NCI-H1694 treated with DMSO at 0.1 percent for 48 hours (cell line): ENCODE data around the gene APBA1.

Source experiments
- DNase-seq: peaks from one replicate; lab custom pipeline; 2025; lab: John Stamatoyannopoulos, UW

The APBA1 gene

DNA sequence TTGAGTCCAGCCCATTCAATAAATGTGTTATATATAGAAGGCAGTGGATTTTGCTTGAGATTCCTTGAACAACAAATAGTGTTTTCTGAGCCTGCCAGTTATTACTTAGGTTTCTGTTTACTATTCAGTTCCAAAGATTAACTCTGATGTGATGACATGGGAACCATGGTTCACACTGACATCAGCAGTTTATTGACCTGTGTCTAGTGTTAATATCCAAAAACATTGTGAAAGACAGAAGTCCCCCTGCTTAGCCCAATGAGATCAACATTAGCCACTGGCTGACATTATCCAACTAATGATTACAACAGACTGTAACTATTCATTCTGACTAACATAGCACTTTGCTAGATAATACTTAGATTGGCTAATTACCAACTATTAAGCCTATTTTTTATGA, 14.9 kb downstream of the APBA1 start:
- no peak for DNase-seq

DNA sequence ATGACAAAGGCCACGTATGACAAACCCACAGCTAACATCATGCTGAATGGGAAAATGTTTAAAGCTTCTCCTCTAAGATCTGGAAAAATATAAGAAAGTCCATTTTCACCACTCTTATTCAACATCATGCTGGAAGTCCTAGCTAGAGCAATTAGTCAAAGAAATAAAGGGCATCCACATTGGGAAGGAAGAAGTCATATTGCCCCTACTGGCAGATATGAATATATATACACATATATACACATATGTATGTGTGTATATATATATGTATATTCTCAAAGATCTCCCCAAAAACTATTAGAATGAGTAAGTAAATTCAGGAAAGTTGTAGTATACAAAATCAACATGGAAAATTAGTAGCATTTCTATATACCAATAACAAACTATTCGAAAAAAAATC, 17.1 kb downstream of the APBA1 start:
- DNase-seq, result no peak

DNA sequence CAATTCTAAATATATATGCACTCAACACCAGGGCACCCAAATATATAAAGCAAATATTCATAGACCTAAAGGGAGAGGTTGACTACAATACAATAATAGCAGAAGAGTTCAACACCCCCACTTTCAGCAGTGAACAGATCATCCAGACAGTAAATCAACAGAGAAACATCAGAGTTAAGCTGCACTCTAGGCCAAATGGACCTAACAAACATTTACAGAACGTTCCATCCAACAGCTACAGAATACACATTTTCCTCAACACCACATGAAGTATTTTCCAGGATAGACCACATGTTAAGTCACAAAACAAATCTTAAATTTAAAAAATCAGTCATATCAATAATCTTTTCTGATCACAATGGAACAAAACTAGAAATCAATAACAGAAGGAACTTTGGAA, 18.9 kb downstream of the APBA1 start:
- no peak for DNase-seq

DNA sequence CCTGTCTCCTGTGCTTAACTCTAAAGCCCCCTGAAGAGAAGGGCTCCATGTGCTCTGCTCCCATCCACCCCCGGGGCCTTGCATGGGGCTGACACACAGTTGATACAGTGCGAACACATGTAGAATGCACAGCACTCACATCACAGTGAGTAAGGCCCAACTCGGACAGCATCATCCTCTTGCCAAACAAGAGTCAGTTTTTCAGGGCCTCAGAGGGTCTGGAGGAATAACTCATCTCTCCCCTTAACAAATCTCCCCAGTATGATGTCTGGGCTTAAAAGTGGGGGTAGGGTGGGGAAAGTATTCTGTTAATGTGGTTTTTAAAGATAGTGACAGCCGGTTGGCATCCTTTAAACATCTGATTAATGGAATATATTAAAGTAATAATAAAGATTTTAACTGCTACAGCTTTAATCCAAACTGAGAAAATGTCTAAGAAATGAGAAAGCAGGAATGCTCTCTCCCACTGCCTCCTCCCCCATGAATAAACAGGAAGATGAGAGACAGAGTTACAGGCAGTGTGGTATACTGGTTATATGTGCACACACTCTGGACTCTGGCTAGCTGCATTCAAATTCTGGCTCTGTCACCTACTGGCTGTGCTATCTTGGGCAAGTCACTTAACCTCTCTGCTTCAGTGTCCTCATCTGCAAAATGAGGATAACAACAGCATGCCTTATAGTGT, 22.5 kb downstream of the APBA1 start:
- no peak for DNase-seq

DNA sequence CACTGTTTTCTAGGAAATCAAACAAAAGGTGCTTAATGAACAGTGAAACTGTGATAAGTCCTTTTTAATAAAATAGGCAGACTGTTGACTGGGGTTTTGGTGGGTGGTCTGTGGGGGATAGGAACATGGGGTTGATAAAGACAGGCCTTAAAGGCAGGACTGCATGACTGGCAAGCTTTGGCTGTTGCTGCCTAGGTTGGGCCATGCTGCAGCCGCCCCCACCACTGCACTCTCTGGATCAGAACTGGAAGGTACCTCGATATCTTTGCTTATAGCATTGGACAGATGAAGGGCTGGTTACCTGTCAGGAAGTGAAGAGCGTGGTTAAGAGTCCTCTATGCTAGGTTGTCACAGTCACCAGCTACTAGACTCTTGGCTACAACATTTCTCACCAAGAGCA, 24.4 kb downstream of the APBA1 start:
- no peak for DNase-seq

DNA sequence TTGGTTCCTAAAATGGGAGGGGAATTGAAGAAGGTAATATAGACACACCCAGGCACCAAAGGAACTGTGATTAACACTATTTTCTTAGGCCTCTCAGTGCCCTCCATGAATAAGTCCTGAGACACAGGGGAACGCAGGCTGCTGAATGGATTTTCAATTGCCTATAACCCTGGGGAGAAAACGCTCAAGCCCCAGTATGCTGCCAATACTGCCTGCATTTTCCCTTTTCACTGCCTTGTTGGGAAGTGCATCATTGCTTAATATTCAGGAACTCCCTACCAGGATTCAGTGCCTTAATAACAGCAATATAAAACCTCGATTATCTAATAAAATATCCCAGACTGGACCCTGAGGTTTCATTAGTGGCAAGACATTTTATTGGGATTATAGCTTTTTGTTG, 25.4 kb downstream of the APBA1 start:
- no peak for DNase-seq

DNA sequence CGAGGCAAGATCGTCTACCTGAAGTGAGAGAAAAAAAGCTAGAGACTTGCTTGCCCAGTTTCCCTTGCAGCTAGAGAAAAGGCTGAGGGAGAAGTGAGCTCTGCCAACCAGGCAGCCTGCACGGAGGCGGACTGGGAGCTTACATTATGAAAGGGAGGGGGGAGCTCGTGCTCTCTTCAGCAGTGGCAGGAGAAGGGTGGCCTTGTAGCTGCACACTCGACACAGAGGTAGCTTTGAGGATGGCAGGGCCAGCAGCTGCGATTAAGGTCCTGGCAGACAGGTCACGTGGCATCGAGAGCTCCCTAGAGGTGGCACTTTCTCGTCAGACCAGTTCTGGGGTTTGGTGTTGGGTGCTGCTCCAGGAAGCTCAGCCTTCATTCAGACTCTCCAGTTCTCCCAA, 26.7 kb downstream of the APBA1 start:
- DNase-seq, result no peak

DNA sequence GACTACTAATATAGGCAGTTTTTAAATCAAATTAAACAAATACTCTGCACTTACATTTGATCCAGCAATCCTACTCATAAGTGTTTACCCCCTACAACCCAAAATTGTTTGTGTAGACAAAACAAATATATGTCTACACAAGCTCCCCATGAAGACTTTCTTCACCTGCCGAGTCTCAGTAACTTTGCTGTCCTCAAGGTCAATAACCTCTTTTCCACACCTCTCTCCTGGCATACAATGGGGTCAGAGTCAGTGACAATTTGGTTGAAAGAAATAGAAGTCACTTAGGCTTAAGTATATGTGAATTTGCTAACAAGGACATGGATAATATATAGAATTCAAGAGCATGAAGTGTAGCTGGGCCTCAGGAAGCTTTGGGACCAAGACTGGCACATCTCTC, 29.1 kb downstream of the APBA1 start:
- DNase-seq, result no peak

DNA sequence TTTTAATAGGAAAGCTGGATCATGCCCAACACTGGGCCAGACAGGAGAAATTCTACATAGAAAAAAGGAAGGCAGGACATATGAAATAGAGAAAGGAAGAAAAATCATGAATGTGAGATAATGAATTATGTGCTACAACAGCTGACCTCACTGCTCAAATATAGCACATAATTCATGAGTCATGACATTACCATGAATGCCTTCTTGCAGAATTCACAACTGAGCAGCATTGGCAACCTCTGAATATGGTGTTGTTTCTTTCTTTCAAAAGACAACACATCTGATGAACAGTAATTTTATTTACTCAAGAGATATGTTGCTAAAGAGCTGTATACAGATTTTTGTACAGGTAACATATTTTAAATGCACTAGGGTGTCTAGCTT, 34.4 kb downstream of the APBA1 start:
- no peak for DNase-seq

DNA sequence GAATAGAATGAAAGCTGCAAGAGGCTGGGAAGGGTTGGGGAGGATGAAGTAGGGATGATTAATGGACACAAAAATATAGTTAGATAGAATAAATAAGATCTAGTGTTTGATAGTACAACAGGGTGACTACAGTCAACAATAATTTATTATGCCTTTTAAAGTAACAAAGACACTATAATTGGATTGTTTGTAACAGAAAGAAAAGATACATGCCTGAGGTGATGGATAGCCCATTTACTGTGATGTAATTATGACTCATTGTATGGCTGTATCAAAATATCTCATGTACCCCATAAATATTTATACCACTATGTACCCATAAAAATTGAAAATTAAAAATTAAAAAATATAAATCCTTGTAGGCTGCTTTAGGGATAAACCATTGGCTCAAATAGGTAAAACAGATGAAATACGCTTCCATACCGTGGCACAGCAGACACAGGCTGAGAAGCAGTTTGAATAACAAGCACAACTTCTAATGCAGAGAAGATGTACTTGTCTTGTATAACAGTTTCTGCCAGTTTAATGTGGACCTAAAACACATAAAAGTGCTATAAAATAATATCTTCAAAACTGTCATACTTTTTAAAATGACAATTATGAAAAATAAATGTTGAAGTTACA, 34.9 kb downstream of the APBA1 start:
- no peak for DNase-seq

DNA sequence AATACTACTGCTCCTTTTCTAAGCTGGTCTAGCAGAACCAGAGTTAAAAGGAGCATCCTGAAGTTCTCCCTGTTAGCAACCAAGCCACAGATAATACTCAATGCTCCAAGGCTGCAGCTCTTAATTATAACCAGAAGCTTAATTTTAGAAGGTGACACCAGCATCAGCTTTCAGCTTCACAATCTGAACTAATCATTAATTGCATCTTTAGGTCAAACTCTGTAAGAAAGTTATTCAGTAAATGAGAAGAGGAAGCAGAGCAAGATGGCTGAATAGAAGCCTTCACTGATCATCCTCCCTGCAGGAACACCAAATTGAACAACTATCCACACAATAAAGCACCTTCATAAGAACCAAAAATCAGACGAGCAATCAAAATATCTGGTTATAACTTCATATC, 38.5 kb downstream of the APBA1 start:
- DNase-seq, result no peak

DNA sequence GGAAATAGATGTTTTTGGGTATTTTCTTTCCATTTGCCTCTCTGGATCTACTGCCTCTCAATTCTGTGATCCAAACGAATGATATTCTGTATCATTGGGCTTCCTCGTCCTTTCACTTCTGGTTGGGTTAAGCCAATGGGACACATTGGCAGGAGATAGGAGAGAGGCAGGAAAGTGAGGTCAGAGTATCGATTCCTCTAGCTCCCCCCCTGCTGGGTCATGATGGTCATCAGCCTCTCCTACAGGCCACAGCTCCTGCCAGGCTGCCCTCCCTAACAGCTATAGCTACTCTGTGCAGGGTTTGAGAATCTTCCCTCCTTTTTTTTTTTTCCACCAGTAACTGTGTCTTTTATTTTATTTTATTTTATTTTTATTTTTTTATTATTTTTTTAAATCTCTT, 39.4 kb downstream of the APBA1 start:
- DNase-seq, result no peak

DNA sequence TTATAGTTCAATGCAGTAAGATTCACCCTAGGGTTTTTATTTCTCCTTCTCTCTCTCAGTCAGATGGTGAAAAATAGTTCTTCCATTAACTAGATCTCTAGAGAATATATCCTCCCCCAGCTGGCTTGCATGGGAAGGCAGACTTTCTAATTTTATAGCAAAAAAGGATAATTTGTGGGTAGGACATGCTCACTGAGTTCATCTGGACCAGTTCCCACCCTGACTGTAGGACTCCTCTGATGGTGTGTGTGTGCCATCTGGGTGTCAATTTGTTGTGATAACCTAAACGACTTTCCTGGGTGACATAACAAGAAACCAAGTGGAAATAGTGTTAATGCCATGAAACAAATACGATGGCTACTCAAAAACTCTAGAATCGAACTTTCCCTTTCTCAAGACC, 44.9 kb downstream of the APBA1 start:
- peak; percentile 80 for DNase-seq

DNA sequence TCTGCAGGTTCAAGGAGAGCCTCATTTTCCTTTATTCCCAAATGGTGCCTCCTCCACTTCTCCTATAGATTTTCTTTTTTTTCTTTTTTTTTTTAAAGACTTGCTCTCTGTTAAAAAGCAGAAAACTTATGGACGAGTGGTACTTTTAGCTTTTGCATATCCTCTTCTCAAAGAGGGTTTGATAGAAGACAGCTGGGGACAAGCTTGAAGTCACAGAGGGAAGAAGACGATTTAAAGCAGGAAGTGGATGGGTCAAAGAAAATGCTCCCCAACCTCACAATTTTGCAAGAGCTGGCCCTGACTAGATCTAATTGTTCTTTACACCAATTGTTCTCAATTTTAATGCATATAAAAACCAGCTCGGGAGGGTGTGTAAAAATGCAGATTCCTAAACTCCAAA, 48.9 kb downstream of the APBA1 start:
- DNase-seq, result no peak

DNA sequence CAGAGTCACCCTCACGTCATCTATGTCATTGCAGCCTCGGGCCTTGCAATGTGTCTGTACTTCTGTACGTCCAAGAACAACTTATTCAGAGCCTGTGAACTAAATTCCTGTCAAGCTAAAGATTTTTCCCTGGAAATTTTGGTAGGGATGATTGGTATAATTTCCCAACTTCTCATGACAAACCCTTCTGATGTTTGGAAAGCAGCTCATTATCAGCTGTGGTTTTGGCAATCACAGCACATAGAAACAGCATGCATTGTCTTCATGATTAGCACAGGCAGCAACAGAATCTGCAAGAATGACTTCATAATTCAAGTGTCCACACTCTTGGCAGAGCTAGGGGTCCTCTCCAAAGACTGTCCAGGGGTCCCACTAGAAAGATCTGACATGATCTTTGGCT, 49.5 kb downstream of the APBA1 start:
- no peak for DNase-seq

DNA sequence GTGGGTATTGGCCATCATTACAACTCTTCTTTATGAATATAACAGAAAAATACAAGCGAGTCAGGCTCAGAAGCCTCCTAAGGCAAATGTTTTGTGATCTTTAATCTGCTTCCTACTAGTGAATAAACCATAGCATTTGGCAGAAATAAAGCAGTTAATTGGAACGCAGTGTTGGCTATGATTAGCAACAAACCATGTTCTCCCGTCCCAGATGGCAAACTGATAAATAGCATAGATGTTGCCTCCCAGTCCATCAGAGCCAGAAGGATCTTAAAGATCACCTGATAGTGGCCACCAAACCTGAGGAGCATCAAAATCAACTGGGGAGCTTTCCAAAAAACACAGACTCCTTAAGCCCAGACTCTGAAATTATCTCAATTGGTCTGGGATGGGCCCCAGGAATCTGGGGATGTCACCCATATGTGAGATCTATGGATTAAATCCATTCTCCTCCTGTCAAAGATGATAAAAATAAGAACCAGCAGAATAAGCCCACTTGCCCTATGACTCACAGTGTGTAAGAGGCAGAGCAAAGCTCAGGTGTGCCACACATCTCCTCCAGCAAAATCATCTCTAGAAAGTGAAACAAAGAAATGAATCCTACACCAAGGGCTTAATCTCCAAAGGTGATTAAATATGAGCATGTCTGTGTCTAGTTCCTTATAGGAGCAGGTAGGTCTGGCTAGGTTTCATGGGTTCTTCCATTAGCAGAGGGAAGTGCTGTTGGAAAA, 50.3 kb downstream of the APBA1 start:
- no peak for DNase-seq

DNA sequence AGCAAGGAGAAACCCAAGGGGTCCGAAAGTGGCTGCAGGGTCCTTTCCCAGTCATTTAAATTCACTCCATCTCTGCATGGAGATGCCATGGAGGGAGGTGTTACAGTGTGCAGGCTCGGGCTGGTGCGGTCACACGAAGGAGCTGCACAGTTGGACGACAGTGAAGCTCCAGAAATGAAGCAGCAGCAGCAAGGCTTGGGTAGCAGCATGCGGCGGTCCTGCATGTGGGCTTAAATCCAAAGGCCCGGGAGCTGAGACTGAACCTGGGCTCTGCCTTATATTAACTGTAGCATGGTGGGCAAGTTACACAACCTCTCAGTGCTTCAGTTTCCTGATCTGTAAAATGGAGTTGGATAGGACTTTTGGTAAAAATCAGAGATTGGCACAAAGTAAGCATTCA, 51.4 kb downstream of the APBA1 start:
- no peak for DNase-seq

DNA sequence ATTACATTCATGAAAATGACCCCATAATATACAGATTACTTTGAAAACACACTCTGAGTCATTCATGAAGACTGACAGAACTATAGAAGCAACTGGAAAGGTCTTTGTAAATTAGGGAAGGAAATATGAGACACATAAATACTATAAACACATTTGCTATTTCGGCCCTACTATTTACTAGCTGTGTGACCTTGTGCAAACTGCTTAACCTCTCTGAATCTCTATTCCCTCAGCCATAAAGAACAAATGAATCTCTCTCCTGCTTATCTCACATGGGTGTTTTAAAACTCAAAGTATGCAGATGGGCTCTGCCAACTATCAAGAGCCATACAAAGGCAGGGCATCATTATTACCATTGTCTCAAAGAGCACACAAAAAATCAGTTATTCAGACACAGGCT, 52.9 kb downstream of the APBA1 start:
- DNase-seq, result no peak

DNA sequence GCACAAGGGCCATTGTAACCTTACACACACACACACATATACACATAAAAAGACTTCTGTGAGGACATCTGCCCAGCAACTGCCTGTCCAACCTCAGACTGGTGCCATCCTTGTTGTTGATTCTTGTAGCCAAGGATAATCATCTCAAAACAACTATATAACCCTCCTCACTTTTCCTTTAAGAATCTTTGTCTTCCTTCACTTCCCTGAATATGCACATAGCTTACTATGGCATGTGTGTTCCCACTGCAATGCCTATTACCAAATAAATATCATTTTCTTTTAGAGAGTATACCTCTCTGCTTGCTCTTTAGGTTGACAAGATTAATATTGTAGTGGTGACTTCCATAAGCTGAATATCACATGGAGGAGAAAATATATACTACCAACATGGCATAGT, 55.2 kb downstream of the APBA1 start:
- DNase-seq, result no peak

DNA sequence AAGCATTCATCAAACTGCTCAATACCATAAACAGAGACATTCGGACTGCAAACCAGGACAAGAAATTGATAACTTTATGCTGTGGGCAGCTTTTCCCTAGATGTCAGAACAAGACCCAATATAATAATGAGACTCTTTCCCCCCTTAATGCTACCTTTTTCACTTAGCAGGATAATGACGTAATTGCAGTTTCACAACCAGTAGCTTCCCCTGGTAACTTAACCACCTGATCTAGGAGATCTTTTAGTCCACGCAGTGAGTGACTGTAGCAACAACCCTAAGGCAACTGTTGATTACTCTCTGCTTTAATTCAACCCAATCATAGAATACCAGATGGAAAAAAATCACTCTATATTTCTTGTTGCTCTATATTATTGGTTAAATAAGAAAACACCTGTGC, 56.3 kb downstream of the APBA1 start:
- DNase-seq, result no peak

DNA sequence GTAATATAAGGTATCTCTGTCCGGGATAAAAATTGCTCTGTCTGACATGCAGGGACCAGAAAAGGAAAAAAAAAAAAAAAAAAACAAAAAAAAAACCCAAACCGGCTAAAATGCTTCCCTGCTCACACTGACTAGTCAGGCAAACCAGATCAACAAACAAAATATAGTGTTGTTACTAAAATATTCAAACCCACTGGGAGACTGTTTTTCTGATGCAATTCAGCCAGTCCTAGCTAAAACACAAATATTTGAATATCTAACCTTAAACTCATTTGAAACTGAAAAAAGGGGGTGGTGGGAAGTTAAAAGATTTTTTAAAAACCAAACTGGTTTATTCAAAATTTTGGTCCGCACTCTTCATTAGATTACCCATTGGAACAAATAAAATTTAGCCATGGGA, 61.0 kb downstream of the APBA1 start:
- no peak for DNase-seq

DNA sequence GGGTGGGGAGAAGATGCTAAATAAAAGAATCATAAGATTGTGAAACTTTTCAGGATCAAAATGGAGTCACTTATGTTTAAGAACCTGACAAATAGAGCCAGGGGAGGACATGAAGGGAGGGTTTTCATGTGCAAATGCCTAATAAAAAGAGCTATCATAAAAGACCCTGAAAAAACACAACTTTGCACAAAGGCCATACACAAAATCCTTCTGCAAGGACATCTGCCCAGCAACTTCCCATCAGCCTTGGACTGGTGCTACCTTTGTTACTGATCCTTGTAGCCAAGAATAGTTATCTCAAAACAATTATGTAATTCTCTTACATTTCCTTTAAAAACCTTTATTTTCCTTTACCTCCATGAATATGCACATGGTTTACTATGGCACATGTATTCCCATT, 63.0 kb downstream of the APBA1 start:
- no peak for DNase-seq

DNA sequence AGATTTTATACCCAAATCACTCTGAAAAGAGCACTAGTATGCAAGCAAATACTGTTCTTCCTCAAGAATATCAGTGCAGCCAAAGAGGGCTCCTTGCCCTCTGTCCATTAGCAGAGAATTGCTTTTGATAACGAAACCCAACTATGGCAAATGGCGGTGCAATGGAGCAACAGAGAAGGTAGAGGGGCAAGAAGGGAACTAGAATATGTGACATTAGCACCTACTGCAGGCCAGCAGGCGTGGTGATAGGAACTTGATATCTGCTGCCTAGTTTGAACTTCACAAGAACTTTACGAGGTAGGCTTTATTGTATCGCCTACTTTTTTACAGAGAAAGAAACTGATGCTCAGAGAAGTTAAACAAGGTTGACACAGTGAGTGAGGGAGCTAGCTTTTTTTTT, 66.1 kb downstream of the APBA1 start:
- DNase-seq, result no peak

DNA sequence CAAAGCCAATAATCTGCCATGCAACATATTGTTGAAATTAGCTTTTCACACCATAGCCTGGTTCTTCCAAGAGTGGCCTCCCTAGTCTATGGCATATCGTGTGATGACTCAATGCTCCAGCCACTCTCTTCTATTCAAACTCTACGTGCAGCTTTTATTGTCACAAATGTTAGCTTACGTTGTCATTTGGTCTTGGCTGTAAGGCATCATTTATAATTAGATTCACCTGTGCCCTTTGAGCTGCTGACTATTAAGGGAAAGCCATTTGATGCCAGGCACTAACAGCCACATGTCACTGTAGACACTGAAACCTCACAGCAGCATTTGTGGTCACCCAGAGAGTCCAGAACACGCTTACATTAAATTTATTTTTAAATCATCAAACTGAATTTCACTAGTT, 66.8 kb downstream of the APBA1 start:
- DNase-seq, result no peak
